K562 (cell line): Measurements from ENCODE around the gene MYADML2. TPM values are rescaled to one million over a fixed set of nuclear protein-coding genes. Genes with fewer than 3 reads are reported as not detected.

Experiments
- ATF1 ChIP-seq, 2 experiments: fragments of 450-650 bp in 1 of 2; IDR thresholded peaks; 2 replicates each; pipeline ENCODE4 v1.6.1; 2016; ENCODE audit warnings: missing compliant biosample characterization in 1 of 2, missing genetic modification characterization in 1 of 2
- CHD4 ChIP-seq: fragments of 200-600 bp; sonication (generic); IDR thresholded peaks from 3 replicates; pipeline ENCODE4 v1.6.1; 2012; ENCODE audit warnings: low read depth, mild to moderate bottlenecking, mixed read lengths, low read length, inconsistent platforms; ENCODE audit not compliant: insufficient read depth, insufficient replicate concordance, poor library complexity, severe bottlenecking
- ETV1 ChIP-seq: fragments of 450-650 bp; conservative IDR thresholded peaks from 2 replicates; pipeline ENCODE4 v1.6.1; 2016; ENCODE audit warnings: missing genetic modification characterization, control low read depth, low read depth, missing compliant biosample characterization
- PHTF2 ChIP-seq: fragments of 250-450 bp; sonication (Bioruptor Pico); IDR thresholded peaks from 2 replicates; pipeline ENCODE4 v1.5.0; 2021; ENCODE audit warnings: mild to moderate bottlenecking
- POU5F1 ChIP-seq: fragments of 150-350 bp; IDR thresholded peaks from 2 replicates; pipeline ENCODE4 v1.6.1; 2014; ENCODE audit warnings: borderline replicate concordance, low read length, low read depth, mild to moderate bottlenecking; ENCODE audit not compliant: partially characterized antibody
- RBBP5 ChIP-seq: fragments of 200-600 bp; sonication (generic); IDR thresholded peaks from 2 replicates; pipeline ENCODE4 v1.6.1; 2012; ENCODE audit warnings: borderline replicate concordance, mild to moderate bottlenecking, low read length, control low read depth, inconsistent platforms; ENCODE audit not compliant: insufficient read depth, poor library complexity, severe bottlenecking
- ZNF146 ChIP-seq: IDR thresholded peaks from one replicate; pipeline ENCODE4 v1.6.1; 2018; ENCODE audit warnings: missing compliant biosample characterization; ENCODE audit not compliant: unreplicated experiment
- ZNF318 ChIP-seq, 2 experiments: fragments of 450-650 bp; IDR thresholded peaks; 2 replicates each; pipeline ENCODE4 v1.6.1; 2016; ENCODE audit warnings: mild to moderate bottlenecking in 2 of 2, borderline replicate concordance in 1 of 2, low read depth in 1 of 2, moderate library complexity in 1 of 2
- ZNF740 ChIP-seq, 3 experiments: fragments of 200-800 bp in 1 of 3; sonication (Bioruptor generic) in 1 of 3; sonication (generic) in 1 of 3; formaldehyde crosslinking in 1 of 3; IDR thresholded peaks; 2 replicates each; pipeline versions ENCODE4 v1.6.1 to v1.8.0; 2016 to 2022; ENCODE audit warnings: mild to moderate bottlenecking in 2 of 3, missing compliant biosample characterization in 2 of 3, missing genetic modification characterization in 2 of 3, missing genetic modification reagents in 1 of 3
- ZNF780A ChIP-seq: fragments of 250-450 bp; sonication (Bioruptor Pico); IDR thresholded peaks from 2 replicates; pipeline ENCODE4 v1.5.0; 2021; ENCODE audit warnings: mild to moderate bottlenecking
- ZNF785 ChIP-seq: fragments of 250-450 bp; sonication (Bioruptor Pico); IDR thresholded peaks from 2 replicates; pipeline ENCODE4 v1.4.0; 2020; ENCODE audit warnings: mild to moderate bottlenecking
- polyA plus RNA-seq, 8 experiments: library from polyadenylated mRNA; depleted of rRNA in 4 of 8; stranded (reverse) in 5 of 8; unstranded in 3 of 8; fragments of >200 nt; fragmentation: Nextera tagmentation in 2 of 8; fragmentation: Illumina TruSeq in 1 of 8; extraction: Ambion mirVana in 2 of 8; extraction: Trizol in 1 of 8; gene quantifications; 2 replicates each; pipeline versions ENCODE4 v1.2.1 to v1.2.3, GENCODE V29; 2011 to 2014; ENCODE audit warnings: inconsistent platforms in 1 of 8, missing spikeins in 1 of 8
- total RNA-seq, 7 experiments: library from RNA; depleted of rRNA in 6 of 7; stranded (reverse); fragments of >200 nt in 6 of 7; fragmentation: Illumina TruSeq in 2 of 7; extraction: Trizol in 2 of 7; gene quantifications; 2 replicates each; pipeline versions ENCODE4 v1.2.1 to v1.2.3, GENCODE V29; 2011 to 2021; ENCODE audit warnings: low replicate concordance in 1 of 7

Gene MYADML2
- total and polyA plus RNA-seq, 9 of the 15 experiments (the other 6 are each of a cell fraction or from before 2014, with no cell fraction given) = not detected

GRCh38 chr17:81927653-81928543 lies 19.1 kb downstream of the MYADML2 start, which contains the start of gene MAFG (continued):
- TF ChIP-seq ZNF318 (IDR thresholded peaks at IDR 0.05; ENCODE audit: borderline replicate concordance in 1 of 2, low read depth in 1 of 2) = no peak
- TF ChIP-seq PHTF2 = no peak
- peak; percentile 80 for TF ChIP-seq CHD4
- TF ChIP-seq ZNF146 (CRISPR knock-in tag) = no peak
- no peak for TF ChIP-seq ZNF740 (CRISPR knock-in tag; IDR thresholded peaks at IDR 0.05)
- TF ChIP-seq ZNF740 (tag; IDR thresholded peaks at IDR 0.05) = no peak
- TF ChIP-seq ATF1 (CRISPR knock-in tag; IDR thresholded peaks at IDR 0.05) = no peak
- TF ChIP-seq ATF1 (tag; IDR thresholded peaks at IDR 0.05) = peak; percentile 80
- no peak for TF ChIP-seq POU5F1
- no peak for TF ChIP-seq ETV1 (tag)
- no peak for TF ChIP-seq ZNF785 (CRISPR knock-in tag)
- TF ChIP-seq RBBP5 = peak; percentile 37
- TF ChIP-seq ZNF780A (CRISPR knock-in tag) = no peak
